Activated B cell treated with CpG ODN at 0.5 μM for 24 hours (primary cell): ENCODE data around the gene HMCN1. TPM values are rescaled to one million over a fixed set of nuclear protein-coding genes. Genes with fewer than 3 reads are reported as not detected.

ENCODE experiments used
- ATAC-seq: fragments of 200-7000 bp; cut with Tn5 transposase; one replicate; pipeline ENCODE4 v1.10.0; 2021; ENCODE audit warnings: low read depth, mild to moderate bottlenecking, moderate library complexity
- CTCF ChIA-PET: fragments of 350-600 bp; sonication (Branson Sonifier 250); formaldehyde crosslinking; loops from one replicate; lab custom pipeline; 2021; ENCODE audit warnings: antibody characterized with exemption; lab: Charles Lee
- POLR2A ChIA-PET: fragments of 350-600 bp; sonication (Branson Sonifier 250); formaldehyde crosslinking; loops from one replicate; lab custom pipeline; 2021; ENCODE audit warnings: antibody characterized with exemption; lab: Charles Lee
- DNase-seq: peaks from one replicate; pipeline ENCODE4 v3.0.0; 2022
- H3K27ac Mint-ChIP-seq: one replicate; pipeline ENCODE4 v1.8.0; 2020; ENCODE audit warnings: mixed read lengths
- H3K27me3 Mint-ChIP-seq: one replicate; pipeline ENCODE4 v1.8.0; 2021; ENCODE audit warnings: mixed read lengths
- H3K36me3 Mint-ChIP-seq: one replicate; pipeline ENCODE4 v1.8.0; 2021; ENCODE audit warnings: low read depth, mixed read lengths
- H3K4me1 Mint-ChIP-seq: one replicate; pipeline ENCODE4 v1.8.0; 2021; ENCODE audit warnings: mixed read lengths
- H3K4me3 Mint-ChIP-seq: one replicate; pipeline ENCODE4 v1.8.0; 2020; ENCODE audit warnings: mild to moderate bottlenecking, mixed read lengths
- H3K9me3 Mint-ChIP-seq: one replicate; pipeline ENCODE4 v1.8.0; 2020; ENCODE audit warnings: mixed read lengths
- CTCF ChIP-seq: fragments of 200-600 bp; IDR thresholded peaks from one replicate; pipeline ENCODE4 v1.8.0; 2022; ENCODE audit warnings: antibody characterized with exemption, mild to moderate bottlenecking
- intact Hi-C: fragments of 100-400 bp; cut with micrococcal nuclease; formaldehyde crosslinking; loops from one replicate; pipeline ENCODE4 v1.15.1; 2024
- total RNA-seq: library from RNA; stranded (reverse); gene quantifications from 2 replicates; pipeline ENCODE4 v1.2.3, GENCODE V29; 2022

The HMCN1 gene
- total RNA-seq, 1 donor from 2014 or later, result 0.27 TPM

GRCh38 chr1:186220067-186220466 lies 485.9 kb downstream of the HMCN1 start:
- H3K27me3 Mint-ChIP-seq, result no peaks in the 10 kb centered on the region
- no peak for TF ChIP-seq CTCF
- intact Hi-C loops, result no loop called here
- H3K4me1 Mint-ChIP-seq, result peaks cover 8% of the 10 kb centered on the region
- CTCF ChIA-PET, result no interaction called here
- ATAC-seq (no peak), DNase-seq (no peak)
- no peak overlapping the region for H3K27ac Mint-ChIP-seq
- peaks cover 2% of the 10 kb centered on the region for H3K9me3 Mint-ChIP-seq
- POLR2A ChIA-PET, result no interaction called here
- H3K36me3 Mint-ChIP-seq, result no peaks in the 10 kb centered on the region
- H3K4me3 Mint-ChIP-seq, result no peak overlapping the region

- H3K36me3 Mint-ChIP-seq, result no peaks in the 10 kb centered on the region
- ATAC-seq (no peak), DNase-seq (no peak)
- peaks cover 8% of the 10 kb centered on the region for H3K4me1 Mint-ChIP-seq
- no peak for TF ChIP-seq CTCF
- CTCF ChIA-PET, result no interaction called here
- intact Hi-C loops, result no loop called here
- POLR2A ChIA-PET, result no interaction called here
- no peak overlapping the region for H3K27ac Mint-ChIP-seq
- peaks cover 2% of the 10 kb centered on the region for H3K9me3 Mint-ChIP-seq
- H3K27me3 Mint-ChIP-seq, result no peaks in the 10 kb centered on the region
- no peak overlapping the region for H3K4me3 Mint-ChIP-seq
Measured at GRCh38 chr1:186220911-186221310, 486.7 kb downstream of the HMCN1 start.

- H3K27me3 Mint-ChIP-seq, result peaks cover 6% of the 10 kb centered on the region
- no peaks in the 10 kb centered on the region for H3K4me1 Mint-ChIP-seq
- CTCF ChIA-PET, result no interaction called here
- no peak for DNase-seq
- POLR2A ChIA-PET, result no interaction called here
- ATAC-seq, result no peak
- no peak overlapping the region for H3K4me3 Mint-ChIP-seq
- no peaks in the 10 kb centered on the region for H3K9me3 Mint-ChIP-seq
- intact Hi-C loops, result no loop called here
- no peaks in the 10 kb centered on the region for H3K36me3 Mint-ChIP-seq
- no peak overlapping the region for H3K27ac Mint-ChIP-seq
- TF ChIP-seq CTCF, result no peak
Measured at GRCh38 chr1:186225096-186225495, 490.9 kb downstream of the HMCN1 start.

- ChIA-PET POLR2A (no interaction called here), CTCF (no interaction called here)
- DNase-seq, result no peak
- Mint-ChIP-seq H3K9me3 (no peaks in the 10 kb centered on the region), H3K27ac (no peak overlapping the region), H3K36me3 (no peaks in the 10 kb centered on the region), H3K4me3 (no peak overlapping the region), H3K27me3 (peaks cover 6% of the 10 kb centered on the region), H3K4me1 (no peaks in the 10 kb centered on the region)
- no peak for ATAC-seq
- intact Hi-C loops, result no loop called here
- no peak for TF ChIP-seq CTCF
Measured at GRCh38 chr1:186228749-186229148, 494.6 kb downstream of the HMCN1 start.

- CTCF ChIA-PET, result no interaction called here
Measured at GRCh38 chr1:186231861-186232436, 497.8 kb downstream of the HMCN1 start.

More at GRCh38 chr1:186231861-186232436, 497.8 kb downstream of the HMCN1 start:
- H3K27me3 Mint-ChIP-seq, result peaks cover 6% of the 10 kb centered on the region
- TF ChIP-seq CTCF, result no peak
- intact Hi-C loops, result no loop called here
- POLR2A ChIA-PET, result no interaction called here
- ATAC-seq, result no peak
- DNase-seq, result no peak
- H3K27ac Mint-ChIP-seq, result no peak overlapping the region
- H3K4me3 Mint-ChIP-seq, result no peak overlapping the region
- no peaks in the 10 kb centered on the region for H3K9me3 Mint-ChIP-seq
- no peaks in the 10 kb centered on the region for H3K4me1 Mint-ChIP-seq
- no peaks in the 10 kb centered on the region for H3K36me3 Mint-ChIP-seq
